Gastroesophageal sphincter (tissue), 3 donors: ENCODE measurements around the gene PRSS22.

Experiments
- CTCF ChIP-seq, 4 experiments: fragments of 200-600 bp in 2 of 4; fragments of 450-650 bp in 2 of 4; sonication (generic) in 1 of 4; IDR thresholded peaks; one replicate each; pipeline ENCODE4 v1.5.1; 2017 to 2019; ENCODE audit warnings: antibody characterized with exemption in 4 of 4, mild to moderate bottlenecking in 2 of 4, moderate library complexity in 2 of 4
- POLR2AphosphoS5 ChIP-seq: sonication (generic); formaldehyde crosslinking; IDR thresholded peaks from one replicate; pipeline ENCODE4 v1.6.1; 2017; ENCODE audit warnings: antibody characterized with exemption

GRCh38 chr16:2882650-2883457, 24.9 kb upstream of the PRSS22 start, which contains the start of gene FLYWCH2:
- TF ChIP-seq POLR2AphosphoS5 (peak; percentile 84), CTCF (IDR thresholded peaks at IDR 0.05) (peak in 3 of 4 experiments; percentile 19 to 41 (median 28))
